ENCODE results near the gene NEFH.

DNA sequence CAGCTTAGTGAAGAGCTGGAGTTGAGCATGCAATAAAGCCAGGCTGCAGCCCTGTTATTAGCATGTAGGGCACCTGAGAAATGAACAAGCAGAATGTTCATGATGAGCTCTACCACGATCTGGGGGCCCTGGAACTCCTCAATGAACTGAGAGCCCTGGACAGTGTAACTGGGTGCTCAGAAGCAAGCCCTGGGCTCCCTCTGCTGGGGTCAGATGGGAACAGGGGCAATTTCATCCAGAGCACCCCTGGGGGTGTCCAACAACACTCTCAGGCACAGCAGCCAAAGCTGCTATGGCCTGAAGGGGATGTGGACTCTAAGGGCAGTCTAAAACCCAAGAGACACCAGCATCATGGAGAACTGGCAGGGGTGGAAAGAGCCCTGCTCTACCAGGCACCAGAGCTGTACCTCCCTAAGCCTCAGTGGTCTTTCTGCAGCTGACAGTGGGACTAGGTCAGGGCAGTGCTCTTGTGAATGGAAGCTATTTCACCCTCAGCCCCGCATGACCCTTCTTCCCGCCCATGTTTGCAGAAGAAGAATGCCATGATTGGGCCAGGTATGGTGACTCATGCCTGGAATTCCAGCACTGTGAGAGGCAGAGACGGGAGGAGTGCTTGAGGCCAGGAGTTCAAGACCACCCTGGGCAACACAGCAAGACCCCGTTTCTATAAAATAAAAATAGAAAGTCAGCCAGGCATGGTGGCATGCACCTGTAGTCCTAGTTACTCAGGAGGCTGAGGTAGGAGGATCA is 44.6 kb downstream of the NEFH start:
- peak; percentile 77 for TF ChIP-seq CTCF (conservative IDR thresholded peaks at IDR 0.05; ENCODE audit: low read length)
- TF ChIP-seq EZH2phosphoT487 (IDR thresholded peaks at IDR 0.05; ENCODE audit: borderline replicate concordance, low read depth, low read length), result no peak
